ENCODE results near the gene MAFF.
A peak's percentile ranks its signal among the peaks of the same experiment; 100 is the strongest.
"Not testable (repeated sequence)": the region's sequence is repeated elsewhere in the genome, so short reads cannot be mapped to it uniquely, and the experiment has no call there.

Gene MAFF

GRCh38 chr22:38223289-38223960 lies 21.6 kb downstream of the MAFF start:
- DNase-seq (ENCODE audit: low spot score) = no peak

GRCh38 chr22:38226853-38227649 lies 25.3 kb downstream of the MAFF start:
- DNase-seq (ENCODE audit: low spot score) = no peak

- DNase-seq (ENCODE audit: low spot score) = peak; percentile 58
Measured at GRCh38 chr22:38228326-38228872, 26.6 kb downstream of the MAFF start.

GRCh38 chr22:38228873-38229740 lies 27.3 kb downstream of the MAFF start:
- no peak for DNase-seq (ENCODE audit: low spot score)

- DNase-seq (ENCODE audit: low spot score) = peak; percentile 69
Measured at GRCh38 chr22:38230108-38230825, 28.5 kb downstream of the MAFF start.

GRCh38 chr22:38230916-38231315 lies 29.1 kb downstream of the MAFF start:
- DNase-seq (ENCODE audit: low spot score) = no peak

- no peak for DNase-seq (ENCODE audit: low spot score)
Measured at GRCh38 chr22:38232196-38232595, 30.4 kb downstream of the MAFF start.

- DNase-seq (ENCODE audit: low spot score) = no peak
Measured at GRCh38 chr22:38233427-38233826, 31.6 kb downstream of the MAFF start.

- not testable (repeated sequence) for DNase-seq (ENCODE audit: low spot score)
Measured at GRCh38 chr22:38233856-38234255, 32.1 kb downstream of the MAFF start.

GRCh38 chr22:38235240-38235850 lies 33.6 kb downstream of the MAFF start:
- DNase-seq (ENCODE audit: low spot score) = no peak

GRCh38 chr22:38236786-38237185 lies 35.0 kb downstream of the MAFF start:
- DNase-seq (ENCODE audit: low spot score) = no peak

GRCh38 chr22:38238519-38239071 lies 36.8 kb downstream of the MAFF start:
- peak; percentile 69 for DNase-seq (ENCODE audit: low spot score)

- peak; percentile 95 for DNase-seq (ENCODE audit: low spot score)
Measured at GRCh38 chr22:38239101-38239761, 37.4 kb downstream of the MAFF start.

GRCh38 chr22:38240734-38241252 lies 39.0 kb downstream of the MAFF start:
- peak; percentile 59 for DNase-seq (ENCODE audit: low spot score)

- peak; percentile 44 for DNase-seq (ENCODE audit: low spot score)
Measured at GRCh38 chr22:38243007-38243765, 41.4 kb downstream of the MAFF start.

- no peak for DNase-seq (ENCODE audit: low spot score)
Measured at GRCh38 chr22:38244106-38244505, 42.3 kb downstream of the MAFF start.

GRCh38 chr22:38246046-38246658 lies 44.4 kb downstream of the MAFF start:
- DNase-seq (ENCODE audit: low spot score) = no peak

- DNase-seq (ENCODE audit: low spot score) = peak; percentile 77
Measured at GRCh38 chr22:38246692-38247091, 44.9 kb downstream of the MAFF start.

- no peak for DNase-seq (ENCODE audit: low spot score)
Measured at GRCh38 chr22:38247713-38248112, 45.9 kb downstream of the MAFF start.

Data from pons (tissue), 1 donor.